SK-N-SH treated with all-trans-retinoic acid at 6 μM for 48 hours (cell line): ENCODE results near the gene ZSWIM5.

Experiments used
- ATAC-seq: fragments of 200-7000 bp; cut with Tn5 transposase; 3 replicates; pipeline ENCODE4 v1.9.1; 2020; ENCODE audit warnings: mild to moderate bottlenecking, moderate library complexity
- ARNTL ChIP-seq: fragments of 450-650 bp; formaldehyde crosslinking; IDR thresholded peaks from 2 replicates; pipeline ENCODE4 v1.5.0; 2020; ENCODE audit warnings: low read depth, mild to moderate bottlenecking, moderate library complexity, borderline replicate concordance
- CSDC2 ChIP-seq: fragments of 250-450 bp; sonication (Bioruptor Pico); IDR thresholded peaks from 2 replicates; pipeline ENCODE4 v1.5.0; 2020; ENCODE audit warnings: mild to moderate bottlenecking, moderate library complexity
- GLIS3 ChIP-seq: fragments of 250-450 bp; sonication (Bioruptor Pico); IDR thresholded peaks from 2 replicates; pipeline ENCODE4 v1.5.0; 2020; ENCODE audit warnings: mild to moderate bottlenecking, moderate library complexity
- ISL1 ChIP-seq: fragments of 250-450 bp; sonication (Bioruptor Pico); IDR thresholded peaks from 2 replicates; pipeline ENCODE4 v2.1.2; 2022; ENCODE audit warnings: mild to moderate bottlenecking, moderate library complexity
- OSR1 ChIP-seq: fragments of 250-450 bp; sonication (Bioruptor Pico); IDR thresholded peaks from 2 replicates; pipeline ENCODE4 v1.8.0; 2022; ENCODE audit warnings: moderate library complexity, mild to moderate bottlenecking, inconsistent platforms
- PPARA ChIP-seq: fragments of 250-450 bp; sonication (Bioruptor Pico); IDR thresholded peaks from 2 replicates; pipeline ENCODE4 v1.5.0; 2020; ENCODE audit warnings: mild to moderate bottlenecking, borderline replicate concordance
- RARB ChIP-seq: fragments of 250-450 bp; sonication (Bioruptor Pico); IDR thresholded peaks from 2 replicates; pipeline ENCODE4 v1.8.0; 2021; ENCODE audit warnings: mild to moderate bottlenecking, moderate library complexity
- SNAI2 ChIP-seq: fragments of 250-450 bp; sonication (Bioruptor Pico); IDR thresholded peaks from 2 replicates; pipeline ENCODE4 v1.5.0; 2020; ENCODE audit warnings: mild to moderate bottlenecking, moderate library complexity
- ZC3H10 ChIP-seq: fragments of 250-450 bp; sonication (Bioruptor Pico); IDR thresholded peaks from 2 replicates; pipeline ENCODE4 v1.5.1; 2021; ENCODE audit warnings: mild to moderate bottlenecking, moderate library complexity
- ZFP3 ChIP-seq: fragments of 250-450 bp; sonication (Bioruptor Pico); IDR thresholded peaks from 2 replicates; pipeline ENCODE4 v1.5.0; 2020; ENCODE audit warnings: mild to moderate bottlenecking, moderate library complexity
- ZFP30 ChIP-seq: fragments of 450-650 bp; formaldehyde crosslinking; IDR thresholded peaks from 2 replicates; pipeline ENCODE4 v1.5.0; 2022; ENCODE audit warnings: mild to moderate bottlenecking, moderate library complexity
- ZNF565 ChIP-seq: fragments of 450-650 bp; formaldehyde crosslinking; conservative IDR thresholded peaks from 2 replicates; pipeline ENCODE4 v1.5.0; 2020; ENCODE audit warnings: low read depth, mild to moderate bottlenecking, moderate library complexity
- ZNF70 ChIP-seq: fragments of 450-650 bp; formaldehyde crosslinking; IDR thresholded peaks from 2 replicates; pipeline ENCODE4 v1.5.0; 2020; ENCODE audit warnings: mild to moderate bottlenecking, moderate library complexity
- ZNF8 ChIP-seq: fragments of 450-650 bp; formaldehyde crosslinking; IDR thresholded peaks from 2 replicates; pipeline ENCODE4 v1.5.0; 2020; ENCODE audit warnings: mild to moderate bottlenecking, moderate library complexity
- TF ChIP-seq, protein P1 (sequence below): fragments of 250-450 bp; sonication (Bioruptor Pico); IDR thresholded peaks from 2 replicates; pipeline ENCODE4 v1.5.1; 2020; ENCODE audit warnings: low read depth, mild to moderate bottlenecking, moderate library complexity
- TF ChIP-seq, protein P2 (sequence below): fragments of 250-450 bp; sonication (Bioruptor Pico); IDR thresholded peaks from 2 replicates; pipeline ENCODE4 v1.5.1; 2021; ENCODE audit warnings: mild to moderate bottlenecking, moderate library complexity
- TF ChIP-seq, protein P3 (sequence below): fragments of 250-450 bp; sonication (Bioruptor Pico); IDR thresholded peaks from 2 replicates; pipeline ENCODE4 v1.8.0; 2021; ENCODE audit warnings: low read depth, mild to moderate bottlenecking, moderate library complexity, borderline replicate concordance
- TF ChIP-seq, protein P4 (sequence below): fragments of 250-450 bp; sonication (Bioruptor Pico); IDR thresholded peaks from 2 replicates; pipeline ENCODE4 v1.8.0; 2020; ENCODE audit warnings: mild to moderate bottlenecking, moderate library complexity, borderline replicate concordance
- TF ChIP-seq, protein P5 (sequence below): fragments of 250-450 bp; sonication (Bioruptor Pico); IDR thresholded peaks from 2 replicates; pipeline ENCODE4 v1.5.0; 2020; ENCODE audit warnings: mild to moderate bottlenecking, moderate library complexity

Gene ZSWIM5

DNA sequence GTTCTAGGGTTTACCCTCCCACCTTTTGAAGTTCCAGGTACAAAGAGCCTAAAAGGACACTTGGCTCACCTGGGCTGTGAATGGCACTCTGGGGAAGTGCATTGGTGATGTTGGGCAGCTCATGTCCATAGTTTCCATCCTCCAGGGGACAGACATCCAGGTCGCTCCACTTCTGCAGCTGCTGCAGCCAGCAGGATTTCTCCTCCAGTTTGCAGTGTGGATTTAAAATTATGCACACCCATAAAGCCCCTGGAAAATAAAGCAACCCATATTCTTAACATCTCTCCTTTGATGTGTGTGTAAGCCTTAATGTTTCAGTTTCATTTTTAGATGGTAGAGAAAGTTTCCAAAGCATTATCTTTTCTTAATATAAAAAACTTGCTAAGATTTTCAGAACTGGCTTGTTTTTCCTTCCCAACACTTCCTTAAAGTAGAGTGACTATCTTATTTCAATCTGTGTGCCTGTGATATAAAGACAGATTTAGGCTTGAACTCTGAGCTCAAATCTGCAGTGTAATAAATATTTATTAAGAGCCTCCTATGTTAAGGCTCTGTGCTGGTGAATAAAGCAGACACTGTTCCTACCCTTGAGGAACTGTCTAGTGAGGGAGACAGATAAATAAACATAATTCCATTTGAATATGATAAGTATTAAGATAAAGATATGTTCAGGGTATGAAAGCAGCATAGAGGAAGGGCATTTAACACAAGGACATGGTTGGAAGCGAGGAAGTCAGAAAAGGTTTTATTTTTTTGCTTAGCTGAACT, 155.2 kb downstream of the ZSWIM5 start:
- TF ChIP-seq ARNTL (CRISPR knock-in tag): no peak
- TF ChIP-seq ZNF70 (CRISPR knock-in tag): no peak
- no peak for TF ChIP-seq OSR1 (CRISPR knock-in tag)
- TF ChIP-seq, protein P1, sequence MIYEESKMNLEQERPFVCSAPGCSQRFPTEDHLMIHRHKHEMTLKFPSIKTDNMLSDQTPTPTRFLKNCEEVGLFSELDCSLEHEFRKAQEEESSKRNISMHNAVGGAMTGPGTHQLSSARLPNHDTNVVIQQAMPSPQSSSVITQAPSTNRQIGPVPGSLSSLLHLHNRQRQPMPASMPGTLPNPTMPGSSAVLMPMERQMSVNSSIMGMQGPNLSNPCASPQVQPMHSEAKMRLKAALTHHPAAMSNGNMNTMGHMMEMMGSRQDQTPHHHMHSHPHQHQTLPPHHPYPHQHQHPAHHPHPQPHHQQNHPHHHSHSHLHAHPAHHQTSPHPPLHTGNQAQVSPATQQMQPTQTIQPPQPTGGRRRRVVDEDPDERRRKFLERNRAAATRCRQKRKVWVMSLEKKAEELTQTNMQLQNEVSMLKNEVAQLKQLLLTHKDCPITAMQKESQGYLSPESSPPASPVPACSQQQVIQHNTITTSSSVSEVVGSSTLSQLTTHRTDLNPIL (CRISPR knock-in tag): no peak
- no peak for TF ChIP-seq PPARA (CRISPR knock-in tag)
- TF ChIP-seq, all 23 proteins: peak for 0
- no peak; the same call in 2 of the 3 replicates for ATAC-seq

DNA sequence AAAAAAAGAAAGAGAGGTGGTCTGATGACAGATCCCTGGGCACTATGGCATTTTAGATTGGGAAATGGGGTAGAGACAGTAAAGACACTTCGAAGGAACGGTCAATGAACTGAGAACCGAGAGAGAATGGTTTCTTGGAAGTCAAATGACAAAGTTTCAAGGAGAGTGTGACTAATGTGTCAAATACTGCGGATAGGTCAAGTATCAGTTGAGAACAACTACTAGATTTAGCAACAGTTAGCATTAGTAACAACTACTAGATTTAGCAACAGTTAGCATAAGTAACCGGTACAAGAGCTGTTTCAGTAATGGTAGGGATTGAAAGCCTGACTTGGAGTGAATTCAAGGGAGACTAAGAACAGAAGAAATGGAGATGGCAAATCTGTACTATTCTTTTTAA, 159.4 kb downstream of the ZSWIM5 start:
- TF ChIP-seq ZNF565 (CRISPR knock-in tag): no peak
- no peak for TF ChIP-seq ISL1 (CRISPR knock-in tag)
- TF ChIP-seq CSDC2 (CRISPR knock-in tag): no peak
- TF ChIP-seq, protein P2, sequence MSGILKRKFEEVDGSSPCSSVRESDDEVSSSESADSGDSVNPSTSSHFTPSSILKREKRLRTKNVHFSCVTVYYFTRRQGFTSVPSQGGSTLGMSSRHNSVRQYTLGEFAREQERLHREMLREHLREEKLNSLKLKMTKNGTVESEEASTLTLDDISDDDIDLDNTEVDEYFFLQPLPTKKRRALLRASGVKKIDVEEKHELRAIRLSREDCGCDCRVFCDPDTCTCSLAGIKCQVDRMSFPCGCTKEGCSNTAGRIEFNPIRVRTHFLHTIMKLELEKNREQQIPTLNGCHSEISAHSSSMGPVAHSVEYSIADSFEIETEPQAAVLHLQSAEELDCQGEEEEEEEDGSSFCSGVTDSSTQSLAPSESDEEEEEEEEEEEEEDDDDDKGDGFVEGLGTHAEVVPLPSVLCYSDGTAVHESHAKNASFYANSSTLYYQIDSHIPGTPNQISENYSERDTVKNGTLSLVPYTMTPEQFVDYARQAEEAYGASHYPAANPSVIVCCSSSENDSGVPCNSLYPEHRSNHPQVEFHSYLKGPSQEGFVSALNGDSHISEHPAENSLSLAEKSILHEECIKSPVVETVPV (CRISPR knock-in tag): no peak
- TF ChIP-seq SNAI2 (CRISPR knock-in tag): no peak
- TF ChIP-seq, protein P3, sequence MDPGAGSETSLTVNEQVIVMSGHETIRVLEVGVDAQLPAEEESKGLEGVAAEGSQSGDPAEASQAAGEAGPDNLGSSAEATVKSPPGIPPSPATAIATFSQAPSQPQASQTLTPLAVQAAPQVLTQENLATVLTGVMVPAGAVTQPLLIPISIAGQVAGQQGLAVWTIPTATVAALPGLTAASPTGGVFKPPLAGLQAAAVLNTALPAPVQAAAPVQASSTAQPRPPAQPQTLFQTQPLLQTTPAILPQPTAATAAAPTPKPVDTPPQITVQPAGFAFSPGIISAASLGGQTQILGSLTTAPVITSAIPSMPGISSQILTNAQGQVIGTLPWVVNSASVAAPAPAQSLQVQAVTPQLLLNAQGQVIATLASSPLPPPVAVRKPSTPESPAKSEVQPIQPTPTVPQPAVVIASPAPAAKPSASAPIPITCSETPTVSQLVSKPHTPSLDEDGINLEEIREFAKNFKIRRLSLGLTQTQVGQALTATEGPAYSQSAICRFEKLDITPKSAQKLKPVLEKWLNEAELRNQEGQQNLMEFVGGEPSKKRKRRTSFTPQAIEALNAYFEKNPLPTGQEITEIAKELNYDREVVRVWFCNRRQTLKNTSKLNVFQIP (CRISPR knock-in tag): no peak
- TF ChIP-seq, protein P4, sequence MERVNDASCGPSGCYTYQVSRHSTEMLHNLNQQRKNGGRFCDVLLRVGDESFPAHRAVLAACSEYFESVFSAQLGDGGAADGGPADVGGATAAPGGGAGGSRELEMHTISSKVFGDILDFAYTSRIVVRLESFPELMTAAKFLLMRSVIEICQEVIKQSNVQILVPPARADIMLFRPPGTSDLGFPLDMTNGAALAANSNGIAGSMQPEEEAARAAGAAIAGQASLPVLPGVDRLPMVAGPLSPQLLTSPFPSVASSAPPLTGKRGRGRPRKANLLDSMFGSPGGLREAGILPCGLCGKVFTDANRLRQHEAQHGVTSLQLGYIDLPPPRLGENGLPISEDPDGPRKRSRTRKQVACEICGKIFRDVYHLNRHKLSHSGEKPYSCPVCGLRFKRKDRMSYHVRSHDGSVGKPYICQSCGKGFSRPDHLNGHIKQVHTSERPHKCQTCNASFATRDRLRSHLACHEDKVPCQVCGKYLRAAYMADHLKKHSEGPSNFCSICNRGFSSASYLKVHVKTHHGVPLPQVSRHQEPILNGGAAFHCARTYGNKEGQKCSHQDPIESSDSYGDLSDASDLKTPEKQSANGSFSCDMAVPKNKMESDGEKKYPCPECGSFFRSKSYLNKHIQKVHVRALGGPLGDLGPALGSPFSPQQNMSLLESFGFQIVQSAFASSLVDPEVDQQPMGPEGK: no peak
- TF ChIP-seq ZNF8 (CRISPR knock-in tag): no peak
- TF ChIP-seq ZC3H10 (CRISPR knock-in tag): no peak
- TF ChIP-seq PPARA (CRISPR knock-in tag): no peak
- TF ChIP-seq, protein P1 (CRISPR knock-in tag): no peak
- TF ChIP-seq ZNF70 (CRISPR knock-in tag): no peak
- no peak for TF ChIP-seq ZFP30 (CRISPR knock-in tag)
- TF ChIP-seq ARNTL (CRISPR knock-in tag): no peak
- TF ChIP-seq, protein P5, sequence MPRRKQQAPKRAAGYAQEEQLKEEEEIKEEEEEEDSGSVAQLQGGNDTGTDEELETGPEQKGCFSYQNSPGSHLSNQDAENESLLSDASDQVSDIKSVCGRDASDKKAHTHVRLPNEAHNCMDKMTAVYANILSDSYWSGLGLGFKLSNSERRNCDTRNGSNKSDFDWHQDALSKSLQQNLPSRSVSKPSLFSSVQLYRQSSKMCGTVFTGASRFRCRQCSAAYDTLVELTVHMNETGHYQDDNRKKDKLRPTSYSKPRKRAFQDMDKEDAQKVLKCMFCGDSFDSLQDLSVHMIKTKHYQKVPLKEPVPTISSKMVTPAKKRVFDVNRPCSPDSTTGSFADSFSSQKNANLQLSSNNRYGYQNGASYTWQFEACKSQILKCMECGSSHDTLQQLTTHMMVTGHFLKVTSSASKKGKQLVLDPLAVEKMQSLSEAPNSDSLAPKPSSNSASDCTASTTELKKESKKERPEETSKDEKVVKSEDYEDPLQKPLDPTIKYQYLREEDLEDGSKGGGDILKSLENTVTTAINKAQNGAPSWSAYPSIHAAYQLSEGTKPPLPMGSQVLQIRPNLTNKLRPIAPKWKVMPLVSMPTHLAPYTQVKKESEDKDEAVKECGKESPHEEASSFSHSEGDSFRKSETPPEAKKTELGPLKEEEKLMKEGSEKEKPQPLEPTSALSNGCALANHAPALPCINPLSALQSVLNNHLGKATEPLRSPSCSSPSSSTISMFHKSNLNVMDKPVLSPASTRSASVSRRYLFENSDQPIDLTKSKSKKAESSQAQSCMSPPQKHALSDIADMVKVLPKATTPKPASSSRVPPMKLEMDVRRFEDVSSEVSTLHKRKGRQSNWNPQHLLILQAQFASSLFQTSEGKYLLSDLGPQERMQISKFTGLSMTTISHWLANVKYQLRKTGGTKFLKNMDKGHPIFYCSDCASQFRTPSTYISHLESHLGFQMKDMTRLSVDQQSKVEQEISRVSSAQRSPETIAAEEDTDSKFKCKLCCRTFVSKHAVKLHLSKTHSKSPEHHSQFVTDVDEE (CRISPR knock-in tag): no peak
- no peak for TF ChIP-seq OSR1 (CRISPR knock-in tag)
- no peak for TF ChIP-seq GLIS3
- no peak for TF ChIP-seq RARB (CRISPR knock-in tag)
- TF ChIP-seq ZFP3 (CRISPR knock-in tag): no peak
- ATAC-seq: no peak
